Ascending aorta (tissue), 2 donors: ENCODE results near the gene AUH. TPM values are rescaled to one million over a fixed set of nuclear protein-coding genes. Genes with fewer than 3 reads are reported as not detected.
A peak's percentile ranks its signal among the peaks of the same experiment; 100 is the strongest.

ENCODE experiments used
- DNase-seq, 2 donors: peaks; one replicate each; pipeline ENCODE4 v3.0.0-alpha.2; 2019; ENCODE audit warnings: low spot score in 2 of 2
- H3K27ac ChIP-seq, 2 donors: fragments of 200-600 bp; sonication (generic); one replicate each; pipeline ENCODE4 v1.5.1; 2016 to 2017; ENCODE audit warnings: mild to moderate bottlenecking in 1 of 2
- H3K27me3 ChIP-seq: fragments of 200-600 bp; sonication (generic); one replicate; pipeline ENCODE4 v1.5.1; 2017
- H3K36me3 ChIP-seq, 2 donors: fragments of 200-600 bp; sonication (generic); one replicate each; pipeline ENCODE4 v1.5.1; 2016
- H3K4me1 ChIP-seq, 2 donors: fragments of 200-600 bp; sonication (generic); one replicate each; pipeline ENCODE4 v1.5.1; 2016 to 2017; ENCODE audit warnings: mild to moderate bottlenecking in 1 of 2
- H3K4me3 ChIP-seq, 2 donors: fragments of 200-600 bp; sonication (generic); one replicate each; pipeline ENCODE4 v1.5.1; 2016 to 2017; ENCODE audit warnings: mild to moderate bottlenecking in 1 of 2
- H3K9me3 ChIP-seq, 2 donors: fragments of 200-600 bp; sonication (generic); one replicate each; pipeline ENCODE4 v1.5.1; 2016
- CTCF ChIP-seq, 3 experiments: fragments of 200-600 bp in 2 of 3; fragments of 450-650 bp in 1 of 3; sonication (generic) in 2 of 3; IDR thresholded peaks; one replicate each; pipeline ENCODE4 v1.5.1; 2016 to 2019; ENCODE audit warnings: antibody characterized with exemption in 3 of 3, mild to moderate bottlenecking in 1 of 3, moderate library complexity in 1 of 3
- intact Hi-C: fragments of 100-400 bp; cut with DNase I; formaldehyde crosslinking; loops from one replicate; pipeline ENCODE4 v1.15.1; 2023
- total RNA-seq: library from RNA; depleted of rRNA; stranded (reverse); fragments of >200 nt; gene quantifications from one replicate; pipeline ENCODE4 v1.1.0, GENCODE V29; 2016

AUH gene
- total RNA-seq, 1 donor from 2014 or later = 46.2 TPM

- intact Hi-C loops = no loop called here
These were observed 163.3 kb downstream of the AUH start for GRCh38 chr9:91198405-91198804.

GRCh38 chr9:91197232-91198181 is 164.2 kb downstream of the AUH start:
- peak in 1 of 2 donors; percentile 91 for DNase-seq
- peak overlapping the region; percentile 24 to 46 for H3K27ac ChIP-seq
- intact Hi-C loops = no loop called here

More at GRCh38 chr9:91198405-91198804, 163.3 kb downstream of the AUH start:
- peaks cover 0 to 8% of the 10 kb centered on the region in 2 donors for H3K9me3 ChIP-seq
- H3K4me1 ChIP-seq = peaks cover 0 to 13% of the 10 kb centered on the region in 2 donors
- no peaks in the 10 kb centered on the region for H3K36me3 ChIP-seq
- DNase-seq = no peak
- no peak overlapping the region for H3K27ac ChIP-seq
- no peak overlapping the region for H3K4me3 ChIP-seq
- no peaks in the 10 kb centered on the region for H3K27me3 ChIP-seq
- no peak for TF ChIP-seq CTCF (IDR thresholded peaks at IDR 0.05)

GRCh38 chr9:91196103-91196950 is 165.4 kb downstream of the AUH start:
- Histone ChIP-seq H3K27me3 (no peaks in the 10 kb centered on the region), H3K4me3 (no peak overlapping the region), H3K36me3 (no peaks in the 10 kb centered on the region), H3K27ac (peak overlapping the region; percentile 46), H3K4me1 (peaks cover 6 to 24% of the 10 kb centered on the region in 2 donors), H3K9me3 (peaks cover 0 to 8% of the 10 kb centered on the region in 2 donors)
- TF ChIP-seq CTCF (IDR thresholded peaks at IDR 0.05) = no peak
- intact Hi-C loops = no loop called here
- DNase-seq = no peak

More at GRCh38 chr9:91197232-91198181, 164.2 kb downstream of the AUH start:
- no peak overlapping the region for H3K4me3 ChIP-seq
- H3K9me3 ChIP-seq = peaks cover 0 to 8% of the 10 kb centered on the region in 2 donors
- no peak for TF ChIP-seq CTCF (IDR thresholded peaks at IDR 0.05)
- no peaks in the 10 kb centered on the region for H3K36me3 ChIP-seq
- H3K4me1 ChIP-seq = peaks cover 0 to 14% of the 10 kb centered on the region in 2 donors
- no peaks in the 10 kb centered on the region for H3K27me3 ChIP-seq

GRCh38 chr9:91195372-91196012 is 166.2 kb downstream of the AUH start:
- H3K9me3 ChIP-seq = peaks cover 0 to 3% of the 10 kb centered on the region in 2 donors
- peak overlapping the region; percentile 46 to 98 for H3K27ac ChIP-seq
- intact Hi-C loops = no loop called here
- no peak overlapping the region for H3K4me3 ChIP-seq
- no peaks in the 10 kb centered on the region for H3K27me3 ChIP-seq
- TF ChIP-seq CTCF (IDR thresholded peaks at IDR 0.05) = no peak
- H3K4me1 ChIP-seq = peaks cover 6 to 29% of the 10 kb centered on the region in 2 donors
- DNase-seq = no peak
- H3K36me3 ChIP-seq = no peaks in the 10 kb centered on the region
